Uterus (tissue), 4 donors: ENCODE measurements around the gene NBAS. TPM values are rescaled to one million over a fixed set of nuclear protein-coding genes. Genes with fewer than 3 reads are reported as not detected.
"Not testable (repeated sequence)": the region's sequence is repeated elsewhere in the genome, so short reads cannot be mapped to it uniquely, and the experiment has no call there.

ENCODE experiments used
- DNase-seq, 2 donors: peaks; one replicate each; pipeline ENCODE4 v3.0.0-alpha.2; 2019 to 2020
- H3K27ac ChIP-seq, 2 donors: fragments of 200-600 bp; sonication (generic); 1 replicate in 1 of 2; 2 replicates in 1 of 2; pipeline ENCODE4 v1.5.1; 2016 to 2018
- H3K27me3 ChIP-seq, 2 donors: fragments of 200-600 bp; sonication (generic); one replicate each; pipeline ENCODE4 v1.5.1; 2018 to 2019; ENCODE audit warnings: control low read depth in 1 of 2
- H3K36me3 ChIP-seq, 2 donors: fragments of 200-600 bp; sonication (generic); one replicate each; pipeline ENCODE4 v1.5.1; 2019; ENCODE audit warnings: control low read depth in 1 of 2
- H3K4me1 ChIP-seq, 2 donors: fragments of 200-600 bp; sonication (generic); one replicate each; pipeline ENCODE4 v1.5.1; 2018 to 2019; ENCODE audit warnings: control low read depth in 1 of 2
- H3K4me3 ChIP-seq, 2 donors: fragments of 200-600 bp; sonication (generic); 1 replicate in 1 of 2; 2 replicates in 1 of 2; pipeline ENCODE4 v1.5.1; 2018 to 2019; ENCODE audit warnings: mild to moderate bottlenecking in 1 of 2
- H3K9me3 ChIP-seq, 2 donors: fragments of 200-600 bp; sonication (generic); one replicate each; pipeline ENCODE4 v1.5.1; 2019; ENCODE audit warnings: control low read depth in 1 of 2
- POLR2A ChIP-seq, 2 donors: fragments of 450-650 bp; IDR thresholded peaks; one replicate each; pipeline ENCODE4 v1.6.1; 2016; ENCODE audit warnings: antibody characterized with exemption in 2 of 2, mild to moderate bottlenecking in 1 of 2, moderate library complexity in 1 of 2
- intact Hi-C: fragments of 100-400 bp; cut with DNase I; formaldehyde crosslinking; loops from one replicate; pipeline ENCODE4 v1.15.1; 2023; ENCODE audit warnings: low total_unique reads
- total RNA-seq, 4 donors: library from RNA; depleted of rRNA in 3 of 4; stranded (reverse); fragments of >200 nt in 3 of 4; gene quantifications; one replicate each; pipeline versions ENCODE4 v1.1.0 to v1.2.4, GENCODE V29; 2014 to 2023
- TF ChIP-seq, protein P1 (sequence below), 4 experiments: fragments of 200-600 bp in 2 of 4; fragments of 450-650 bp in 2 of 4; sonication (generic) in 2 of 4; IDR thresholded peaks; one replicate each; pipeline ENCODE4 v1.5.1; 2016 to 2019; ENCODE audit warnings: antibody characterized with exemption in 4 of 4, mild to moderate bottlenecking in 2 of 4, moderate library complexity in 1 of 4
- donor health status: DM: yes; HTN: yes; CAD: no.

Gene NBAS
- total RNA-seq, 4 donors from 2014 or later: 36.2 to 93.5 (median 49.5) TPM

DNA sequence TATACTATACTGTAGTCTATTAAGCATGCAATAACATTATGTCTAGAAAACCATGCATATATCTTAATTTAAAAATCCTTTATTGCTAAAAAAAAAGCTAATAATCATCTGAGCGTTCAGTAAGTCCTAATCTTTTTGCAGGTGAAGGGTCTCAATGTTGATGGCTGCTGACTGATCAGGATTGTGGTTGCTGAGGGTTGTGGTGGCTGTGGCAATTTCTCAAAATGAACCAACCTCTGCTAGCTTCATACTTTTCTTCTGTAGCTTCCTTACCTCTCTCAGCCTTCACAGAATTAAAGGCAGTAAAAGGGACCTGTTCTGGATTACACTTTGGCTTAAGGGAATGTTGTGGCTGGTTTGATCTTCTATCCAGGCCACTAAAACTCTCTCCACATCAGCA lies 235.8 kb downstream of the NBAS start:
- DNase-seq: no peak
- Histone ChIP-seq H3K9me3 (no peaks in the 10 kb centered on the region), H3K36me3 (no peaks in the 10 kb centered on the region), H3K27me3 (no peaks in the 10 kb centered on the region), H3K27ac (no peak overlapping the region), H3K4me3 (no peak overlapping the region), H3K4me1 (no peaks in the 10 kb centered on the region)
- intact Hi-C loops: no loop called here
- TF ChIP-seq POLR2A (IDR thresholded peaks at IDR 0.05): no peak
- TF ChIP-seq, protein P1, sequence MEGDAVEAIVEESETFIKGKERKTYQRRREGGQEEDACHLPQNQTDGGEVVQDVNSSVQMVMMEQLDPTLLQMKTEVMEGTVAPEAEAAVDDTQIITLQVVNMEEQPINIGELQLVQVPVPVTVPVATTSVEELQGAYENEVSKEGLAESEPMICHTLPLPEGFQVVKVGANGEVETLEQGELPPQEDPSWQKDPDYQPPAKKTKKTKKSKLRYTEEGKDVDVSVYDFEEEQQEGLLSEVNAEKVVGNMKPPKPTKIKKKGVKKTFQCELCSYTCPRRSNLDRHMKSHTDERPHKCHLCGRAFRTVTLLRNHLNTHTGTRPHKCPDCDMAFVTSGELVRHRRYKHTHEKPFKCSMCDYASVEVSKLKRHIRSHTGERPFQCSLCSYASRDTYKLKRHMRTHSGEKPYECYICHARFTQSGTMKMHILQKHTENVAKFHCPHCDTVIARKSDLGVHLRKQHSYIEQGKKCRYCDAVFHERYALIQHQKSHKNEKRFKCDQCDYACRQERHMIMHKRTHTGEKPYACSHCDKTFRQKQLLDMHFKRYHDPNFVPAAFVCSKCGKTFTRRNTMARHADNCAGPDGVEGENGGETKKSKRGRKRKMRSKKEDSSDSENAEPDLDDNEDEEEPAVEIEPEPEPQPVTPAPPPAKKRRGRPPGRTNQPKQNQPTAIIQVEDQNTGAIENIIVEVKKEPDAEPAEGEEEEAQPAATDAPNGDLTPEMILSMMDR (IDR thresholded peaks at IDR 0.05): no peak

DNA sequence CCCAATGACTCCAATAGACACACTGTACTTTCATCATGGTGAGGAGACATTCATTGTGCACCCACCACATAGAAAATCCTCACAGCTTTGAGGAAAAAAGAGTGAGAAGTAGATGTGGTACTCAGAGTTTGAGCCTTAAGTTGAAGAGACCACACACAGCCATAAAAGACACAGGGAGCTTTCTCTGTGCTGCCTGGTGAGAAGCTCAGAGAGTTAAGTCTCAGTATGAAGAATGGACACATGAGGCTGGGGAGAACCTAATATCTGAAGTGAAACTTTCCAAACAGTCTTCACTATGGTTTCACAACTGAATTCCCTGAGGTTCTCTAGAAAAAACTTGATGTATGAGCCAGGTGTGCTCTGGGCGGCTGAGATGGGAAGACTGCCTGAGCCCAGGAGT lies 237.9 kb downstream of the NBAS start:
- no peaks in the 10 kb centered on the region for H3K9me3 ChIP-seq
- no peak overlapping the region for H3K27ac ChIP-seq
- intact Hi-C loops: no loop called here
- H3K4me1 ChIP-seq: no peaks in the 10 kb centered on the region
- no peak for DNase-seq
- no peaks in the 10 kb centered on the region for H3K36me3 ChIP-seq
- H3K4me3 ChIP-seq: no peak overlapping the region
- TF ChIP-seq, protein P1 (IDR thresholded peaks at IDR 0.05): no peak
- no peak for TF ChIP-seq POLR2A (IDR thresholded peaks at IDR 0.05)
- H3K27me3 ChIP-seq: no peaks in the 10 kb centered on the region

DNA sequence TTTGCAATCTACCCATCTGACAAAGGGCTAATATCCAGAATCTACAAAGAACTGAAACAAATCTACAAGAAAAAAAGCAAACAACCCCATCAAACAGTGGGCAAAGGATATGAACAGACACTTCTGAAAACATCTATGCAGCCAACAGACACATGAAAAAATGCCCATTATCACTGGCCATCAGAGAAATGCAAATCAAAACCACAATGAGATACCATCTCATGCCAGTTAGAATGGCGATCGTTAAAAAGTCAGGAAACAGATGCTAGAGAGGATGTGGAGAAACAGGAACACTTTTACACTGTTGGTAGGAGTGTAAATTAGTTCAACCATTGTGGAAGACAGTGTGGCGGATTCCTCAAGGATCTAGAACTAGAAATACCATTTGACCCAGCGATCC lies 239.7 kb downstream of the NBAS start:
- H3K27ac ChIP-seq, H3K4me1 ChIP-seq, H3K4me3 ChIP-seq, intact Hi-C loops, H3K36me3 ChIP-seq, H3K9me3 ChIP-seq, H3K27me3 ChIP-seq, DNase-seq: not testable (repeated sequence)

DNA sequence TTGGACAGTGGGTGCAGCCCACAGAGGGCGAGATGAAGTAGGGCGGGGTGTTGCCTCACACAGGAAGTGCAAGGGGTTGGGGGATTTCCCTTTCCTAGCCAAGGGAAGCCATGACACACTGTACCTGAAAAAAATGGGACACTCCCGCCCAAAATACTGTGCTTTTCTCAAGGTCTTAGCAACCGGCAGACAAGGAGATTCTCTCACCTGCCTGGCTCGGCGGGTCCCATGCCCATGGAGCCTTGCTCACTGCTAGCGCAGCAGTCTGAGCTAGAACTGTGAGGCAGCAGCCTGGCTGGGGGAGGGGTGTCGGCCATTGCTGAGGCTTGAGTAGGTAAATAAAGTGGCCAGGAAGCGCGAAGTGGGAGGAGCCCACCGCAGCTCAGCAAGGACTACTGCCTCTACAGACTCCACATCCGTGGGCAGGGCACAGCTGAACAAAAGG lies 244.7 kb downstream of the NBAS start:
- no peak for DNase-seq
- TF ChIP-seq POLR2A (IDR thresholded peaks at IDR 0.05): no peak
- TF ChIP-seq, protein P1 (IDR thresholded peaks at IDR 0.05): no peak
- H3K27ac ChIP-seq: no peak overlapping the region
- intact Hi-C loops: no loop called here
- no peaks in the 10 kb centered on the region for H3K4me1 ChIP-seq
- no peaks in the 10 kb centered on the region for H3K9me3 ChIP-seq
- no peak overlapping the region for H3K4me3 ChIP-seq
- H3K36me3 ChIP-seq: no peaks in the 10 kb centered on the region
- H3K27me3 ChIP-seq: no peaks in the 10 kb centered on the region

DNA sequence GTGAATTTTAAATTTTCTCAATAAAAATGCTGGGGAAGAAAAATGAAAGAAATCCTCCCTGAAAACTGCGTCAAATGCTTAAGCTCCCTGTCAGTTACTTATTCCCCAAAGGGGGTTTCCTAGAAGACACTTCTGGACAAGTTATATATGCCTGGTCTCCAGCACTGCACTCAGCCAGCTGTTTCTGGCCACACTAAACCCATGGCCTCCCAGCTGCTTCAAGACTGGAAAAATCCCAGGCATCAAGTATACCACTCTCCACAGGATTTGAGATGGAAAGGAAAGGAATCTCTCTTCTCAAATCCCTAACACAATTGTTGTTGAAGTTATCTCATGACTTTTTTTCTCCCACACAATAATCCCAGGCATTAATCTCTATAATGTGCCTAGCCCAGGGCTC lies 245.7 kb downstream of the NBAS start:
- TF ChIP-seq POLR2A (IDR thresholded peaks at IDR 0.05): no peak
- TF ChIP-seq, protein P1 (IDR thresholded peaks at IDR 0.05): no peak
- Histone ChIP-seq H3K9me3 (no peaks in the 10 kb centered on the region), H3K4me1 (no peaks in the 10 kb centered on the region), H3K27me3 (no peaks in the 10 kb centered on the region), H3K36me3 (no peaks in the 10 kb centered on the region), H3K27ac (no peak overlapping the region), H3K4me3 (no peak overlapping the region)
- intact Hi-C loops: no loop called here
- DNase-seq: no peak

DNA sequence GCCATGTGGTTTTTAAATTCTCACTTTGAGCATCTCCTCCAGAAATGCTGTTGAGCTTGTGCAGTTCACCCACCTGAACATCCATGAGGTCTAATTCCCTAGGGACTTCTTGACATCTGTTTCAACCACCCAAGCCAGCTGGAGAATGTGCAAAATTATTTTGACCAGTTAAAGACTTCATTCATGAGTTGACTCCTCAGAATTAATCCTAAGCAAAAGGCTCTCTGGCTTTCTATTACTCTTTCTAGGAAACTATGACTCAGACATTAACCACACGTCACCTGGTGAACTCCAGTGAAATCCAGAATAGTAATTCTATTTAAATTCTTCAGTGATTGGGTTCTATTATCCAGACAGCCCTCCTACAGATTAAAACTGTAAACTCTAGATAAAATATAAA lies 247.5 kb downstream of the NBAS start:
- no peaks in the 10 kb centered on the region for H3K27me3 ChIP-seq
- no peaks in the 10 kb centered on the region for H3K9me3 ChIP-seq
- no peak overlapping the region for H3K27ac ChIP-seq
- H3K36me3 ChIP-seq: no peaks in the 10 kb centered on the region
- intact Hi-C loops: no loop called here
- H3K4me3 ChIP-seq: no peak overlapping the region
- no peak for TF ChIP-seq POLR2A (IDR thresholded peaks at IDR 0.05)
- TF ChIP-seq, protein P1 (IDR thresholded peaks at IDR 0.05): no peak
- DNase-seq: no peak
- H3K4me1 ChIP-seq: no peaks in the 10 kb centered on the region
